Measurements from ENCODE around the gene CENPP.

CENPP gene

DNA sequence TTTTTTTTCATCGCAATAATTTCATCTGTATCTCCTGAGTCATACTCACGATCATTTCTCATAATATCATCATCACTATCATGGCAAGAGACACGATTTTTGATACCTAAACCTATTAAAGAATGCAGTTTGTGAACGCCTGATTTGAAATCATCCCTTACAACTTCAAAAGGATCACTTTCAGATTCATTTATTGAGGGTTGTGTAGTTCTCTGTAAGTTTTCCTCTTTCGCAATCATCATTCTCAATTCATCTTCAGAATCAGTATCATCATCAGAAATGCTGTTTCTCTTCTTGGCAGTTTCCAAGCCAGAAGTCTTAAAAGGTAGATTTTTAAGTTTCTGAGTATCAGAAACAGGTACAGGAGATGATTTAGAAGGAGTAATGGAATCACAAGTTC lies 10.3 kb upstream of the CENPP start:
- no peak for DNase-seq

DNA sequence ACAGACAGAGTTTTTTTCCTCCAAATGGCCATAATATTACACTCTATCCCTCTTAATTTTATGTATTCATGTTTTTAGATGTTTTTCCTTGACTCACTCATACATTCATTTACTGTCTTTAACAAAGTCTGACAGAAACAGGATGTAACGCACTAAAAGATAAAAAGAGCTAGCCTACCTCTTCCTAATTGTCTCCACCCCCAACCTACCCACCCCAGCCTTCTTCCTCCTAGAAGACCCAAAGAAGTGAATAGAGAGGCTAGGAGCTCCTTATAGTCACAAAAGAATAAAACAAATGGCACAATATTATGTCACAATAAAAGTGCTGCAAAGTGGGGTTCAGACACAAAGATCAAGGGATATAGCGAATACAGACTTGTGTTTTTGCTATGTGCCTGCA lies 1.3 kb upstream of the CENPP start:
- no peak for DNase-seq

DNA sequence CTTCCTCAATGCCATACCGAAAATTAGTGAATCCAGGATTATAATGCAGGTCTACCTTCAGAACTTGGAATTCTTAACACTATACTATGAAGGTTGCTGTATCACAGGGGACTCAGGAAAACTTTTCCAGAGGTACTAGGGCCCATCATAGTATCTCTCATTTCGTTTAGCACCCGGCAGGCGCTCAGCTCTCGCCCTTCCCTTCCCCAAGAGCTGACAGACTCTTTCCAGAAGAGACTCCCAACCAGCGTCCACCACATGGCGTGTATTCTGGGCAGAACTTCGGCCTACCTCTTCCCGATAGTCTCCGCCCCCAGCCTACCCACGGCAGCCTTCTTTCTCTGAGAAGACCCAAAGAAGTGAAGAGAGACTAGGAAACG lies 874 bp upstream of the CENPP start:
- no peak for DNase-seq

DNA sequence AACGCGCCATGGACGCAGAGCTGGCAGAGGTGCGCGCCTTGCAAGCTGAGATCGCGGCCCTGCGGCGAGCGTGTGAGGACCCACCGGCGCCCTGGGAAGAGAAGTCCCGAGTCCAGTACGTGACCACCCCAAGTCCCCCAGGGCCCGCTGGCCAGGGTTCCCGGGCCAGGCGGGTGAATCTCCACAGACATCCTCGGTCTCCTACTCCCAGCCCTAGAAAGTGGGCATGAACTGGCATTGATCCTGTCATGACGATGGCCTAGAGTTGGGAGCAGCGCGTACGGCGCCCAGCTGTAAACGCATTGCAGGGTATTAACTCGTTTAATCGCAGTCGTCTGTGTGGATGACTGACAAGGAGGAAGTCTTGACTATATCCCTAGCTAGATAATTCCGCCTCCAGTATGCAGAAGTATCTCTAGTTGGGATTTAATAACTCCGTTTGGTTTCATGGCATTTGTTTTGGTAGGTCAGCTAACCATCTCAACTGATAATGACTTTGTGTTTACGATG lies 293 bp downstream of the CENPP start:
- DNase-seq = no peak

DNA sequence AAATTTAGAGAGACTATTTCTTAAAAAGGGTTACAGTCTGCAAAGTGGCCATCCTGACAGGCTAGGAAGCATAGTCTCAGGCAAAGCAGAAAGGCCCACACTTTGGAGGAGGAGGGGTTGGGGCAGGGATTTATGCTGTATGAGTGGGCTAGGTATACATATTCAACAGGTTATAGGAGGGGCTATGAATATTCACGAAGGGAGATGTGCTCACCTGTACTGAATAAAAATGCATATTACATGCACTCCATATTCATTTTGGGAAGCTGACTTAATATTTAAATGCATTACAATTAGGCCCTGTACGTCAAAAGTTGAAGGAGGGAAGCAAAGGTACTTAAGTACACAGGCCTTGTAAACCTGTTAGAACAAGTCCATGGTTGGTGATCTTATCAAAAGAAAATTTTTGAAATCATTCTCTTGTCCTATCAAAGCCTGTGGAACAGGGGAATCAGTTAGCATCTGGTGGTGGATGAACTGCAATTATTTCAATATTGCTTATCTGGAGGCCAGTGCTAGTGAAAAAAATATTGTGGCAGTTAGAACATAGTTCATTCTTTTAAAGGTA lies 1.6 kb downstream of the CENPP start:
- no peak for DNase-seq

- DNase-seq = no peak
These were observed 2.5 kb downstream of the CENPP start for GRCh38 chr9:92328225-92328624.

GRCh38 chr9:92332577-92333281 lies 7.0 kb downstream of the CENPP start:
- DNase-seq = no peak

GRCh38 chr9:92333282-92333634 lies 7.5 kb downstream of the CENPP start:
- DNase-seq = no peak

GRCh38 chr9:92341578-92341977 lies 15.8 kb downstream of the CENPP start:
- no peak for DNase-seq

- no peak for DNase-seq
These were observed 17.2 kb downstream of the CENPP start for GRCh38 chr9:92342825-92343488.

GRCh38 chr9:92345582-92345981 lies 19.8 kb downstream of the CENPP start:
- DNase-seq = no peak

DNA sequence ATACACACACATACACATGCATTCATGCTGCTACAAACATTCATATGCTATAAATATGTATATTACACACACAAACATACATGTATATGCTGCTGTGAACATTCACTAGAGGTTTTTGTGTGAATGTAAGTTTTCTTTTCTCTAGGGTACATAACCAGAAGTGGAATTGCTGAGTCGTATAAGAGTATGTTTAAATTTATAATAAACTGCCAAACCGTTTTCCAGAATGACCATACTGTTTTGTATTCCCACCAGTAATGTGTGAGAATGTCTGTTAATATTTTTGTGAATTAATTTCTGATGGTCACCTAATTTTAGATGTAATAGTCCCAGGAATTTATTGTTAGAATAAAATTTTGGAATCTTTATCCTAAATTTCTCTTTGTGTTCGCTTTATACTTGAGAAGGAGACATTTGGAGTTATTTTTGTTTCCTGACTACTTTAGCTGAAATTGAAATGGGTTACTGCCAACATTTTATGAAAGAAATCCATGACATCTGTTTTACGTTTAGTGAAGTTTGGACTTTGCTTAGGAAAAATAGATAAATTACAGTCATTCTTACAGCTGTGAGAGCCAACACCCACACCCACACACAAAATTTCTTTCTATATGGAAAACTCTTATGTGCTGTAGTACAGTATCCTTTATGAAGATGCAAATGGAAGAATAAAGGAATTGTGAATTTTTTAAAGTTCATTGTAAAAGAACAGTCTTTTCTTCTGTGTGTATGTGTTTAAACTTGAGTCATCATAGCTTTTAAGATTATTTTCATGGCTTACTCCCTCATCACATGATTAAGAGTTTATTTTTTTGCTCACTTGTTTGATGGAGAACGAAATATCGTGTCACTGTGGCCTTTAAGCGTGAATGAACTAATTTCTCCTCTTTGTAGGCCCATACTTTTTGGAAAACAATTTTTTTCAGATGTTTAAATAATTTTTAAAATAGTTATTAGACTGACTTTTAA lies 24.3 kb downstream of the CENPP start:
- no peak for DNase-seq

GRCh38 chr9:92350740-92351133 lies 25.0 kb downstream of the CENPP start:
- no peak for DNase-seq

DNA sequence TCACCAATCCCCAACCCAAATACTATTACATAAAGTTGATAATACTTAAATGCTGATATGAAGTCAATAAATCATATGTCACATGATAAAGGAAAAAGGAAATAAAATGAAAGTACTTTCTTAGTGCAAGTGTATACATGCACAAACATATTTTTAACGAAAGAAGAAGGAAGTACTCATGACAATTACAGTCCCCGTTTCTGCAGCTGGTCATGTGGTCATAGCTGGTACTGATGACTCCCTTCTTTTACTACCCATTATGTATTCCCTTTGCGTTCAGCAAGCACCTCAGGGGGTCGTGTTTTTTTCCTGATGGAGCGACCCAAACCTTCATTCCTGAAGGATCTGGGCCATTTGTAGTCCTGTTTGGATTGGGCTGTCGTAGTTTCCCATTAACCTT lies 27.3 kb downstream of the CENPP start:
- no peak for DNase-seq

GRCh38 chr9:92359394-92359995 lies 33.7 kb downstream of the CENPP start:
- DNase-seq = no peak

DNA sequence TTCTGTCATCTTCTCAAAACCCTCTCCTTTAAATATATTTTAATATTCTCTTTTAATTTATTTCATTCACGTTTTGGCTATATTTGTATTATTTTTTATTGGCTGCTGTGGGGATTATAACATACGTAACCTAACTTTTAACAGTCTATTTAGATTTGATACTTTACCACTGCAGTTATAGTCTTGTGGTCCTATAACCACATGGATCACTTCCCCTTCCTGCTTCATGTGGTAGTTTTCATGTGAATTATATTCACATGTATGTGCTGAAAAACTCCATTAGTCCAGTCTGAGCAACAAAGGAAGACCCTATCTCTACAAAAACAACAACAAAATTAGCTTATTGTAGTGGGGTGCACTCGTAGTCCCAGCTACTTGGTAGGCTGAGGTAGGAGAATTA lies 34.3 kb downstream of the CENPP start:
- DNase-seq = no peak

DNA sequence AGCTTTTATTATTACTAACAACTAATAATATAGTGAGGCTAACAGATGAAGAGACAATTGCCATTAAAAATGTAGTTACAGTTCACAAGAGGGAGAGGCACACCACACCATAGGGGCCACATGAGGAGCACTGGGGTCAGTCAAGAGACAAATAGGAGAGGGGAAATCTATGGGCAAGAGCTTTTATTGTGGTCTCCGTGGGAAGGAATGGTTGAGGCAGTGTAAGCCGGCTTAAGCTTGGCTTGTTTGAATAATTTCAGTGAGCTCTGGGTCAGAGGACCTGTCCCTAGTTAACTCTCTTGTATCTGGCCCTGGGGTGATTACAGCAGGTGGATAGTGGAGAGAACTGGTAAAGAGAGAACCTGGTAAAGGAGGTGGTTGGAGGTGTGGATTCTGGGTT lies 43.3 kb downstream of the CENPP start:
- no peak for DNase-seq

DNA sequence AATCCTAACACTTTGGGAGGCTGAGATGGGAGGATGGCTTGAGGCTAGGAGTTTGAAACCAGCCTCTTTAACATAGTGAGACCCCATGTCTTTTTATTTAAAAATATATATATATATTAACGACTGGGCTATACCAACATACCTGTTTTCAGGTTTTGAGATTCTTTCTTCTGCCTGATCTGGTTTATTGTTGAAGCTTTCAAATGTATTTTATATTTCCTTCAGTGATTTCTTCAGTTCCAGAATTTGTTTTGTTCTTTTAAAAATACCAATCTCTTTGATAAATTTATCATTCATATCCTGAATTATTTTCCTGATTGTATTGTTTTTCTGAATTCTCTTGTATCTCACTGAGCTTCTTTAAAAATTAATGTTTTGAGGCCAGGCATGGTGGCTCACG lies 47.4 kb downstream of the CENPP start:
- DNase-seq = no peak

DNA sequence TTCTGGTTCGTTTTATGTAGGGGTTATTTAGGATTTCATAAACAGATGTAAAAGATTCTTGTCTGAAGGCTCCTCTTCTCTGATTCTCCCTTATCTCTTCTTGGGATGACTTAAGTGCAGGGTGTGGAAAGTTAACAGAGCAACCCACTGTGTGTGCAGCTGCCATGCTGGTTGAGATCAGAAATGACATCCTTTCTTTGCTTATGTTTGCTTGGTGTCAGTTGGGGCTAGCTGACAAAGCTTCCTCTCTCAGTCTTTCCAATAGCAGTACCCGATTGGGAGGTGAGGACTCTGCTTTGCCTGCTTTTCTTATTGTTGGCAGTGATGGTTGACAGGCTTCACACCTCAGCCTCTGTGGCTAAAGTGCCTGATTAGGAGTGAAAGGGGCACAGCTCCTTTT lies 52.1 kb downstream of the CENPP start:
- DNase-seq = no peak

GRCh38 chr9:92378865-92379560 lies 53.3 kb downstream of the CENPP start:
- no peak for DNase-seq

- DNase-seq = no peak
These were observed 54.9 kb downstream of the CENPP start for GRCh38 chr9:92380603-92381002.

GRCh38 chr9:92381775-92382174 lies 56.0 kb downstream of the CENPP start:
- no peak for DNase-seq

All from NK-92 treated with Interleukin-12 subunit alpha and Interleukin-12 subunit beta, amount 100 ng/mL, for 24 hours (cell line).